Lower leg skin (tissue), 3 donors: ENCODE measurements around the gene VPS33A.

ENCODE experiments used
- POLR2A ChIP-seq, 2 donors: fragments of 450-650 bp; IDR thresholded peaks; one replicate each; pipeline ENCODE4 v1.6.1; 2016 to 2017; ENCODE audit warnings: antibody characterized with exemption in 2 of 2, mild to moderate bottlenecking in 1 of 2, moderate library complexity in 1 of 2
- TF ChIP-seq, protein P1 (sequence below), 3 donors: fragments of 450-650 bp; IDR thresholded peaks; one replicate each; pipeline ENCODE4 v1.5.1; 2016; ENCODE audit warnings: antibody characterized with exemption in 3 of 3, mild to moderate bottlenecking in 3 of 3, moderate library complexity in 2 of 3

- TF ChIP-seq, protein P1, sequence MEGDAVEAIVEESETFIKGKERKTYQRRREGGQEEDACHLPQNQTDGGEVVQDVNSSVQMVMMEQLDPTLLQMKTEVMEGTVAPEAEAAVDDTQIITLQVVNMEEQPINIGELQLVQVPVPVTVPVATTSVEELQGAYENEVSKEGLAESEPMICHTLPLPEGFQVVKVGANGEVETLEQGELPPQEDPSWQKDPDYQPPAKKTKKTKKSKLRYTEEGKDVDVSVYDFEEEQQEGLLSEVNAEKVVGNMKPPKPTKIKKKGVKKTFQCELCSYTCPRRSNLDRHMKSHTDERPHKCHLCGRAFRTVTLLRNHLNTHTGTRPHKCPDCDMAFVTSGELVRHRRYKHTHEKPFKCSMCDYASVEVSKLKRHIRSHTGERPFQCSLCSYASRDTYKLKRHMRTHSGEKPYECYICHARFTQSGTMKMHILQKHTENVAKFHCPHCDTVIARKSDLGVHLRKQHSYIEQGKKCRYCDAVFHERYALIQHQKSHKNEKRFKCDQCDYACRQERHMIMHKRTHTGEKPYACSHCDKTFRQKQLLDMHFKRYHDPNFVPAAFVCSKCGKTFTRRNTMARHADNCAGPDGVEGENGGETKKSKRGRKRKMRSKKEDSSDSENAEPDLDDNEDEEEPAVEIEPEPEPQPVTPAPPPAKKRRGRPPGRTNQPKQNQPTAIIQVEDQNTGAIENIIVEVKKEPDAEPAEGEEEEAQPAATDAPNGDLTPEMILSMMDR (IDR thresholded peaks at IDR 0.05) = no peak
- no peak for TF ChIP-seq POLR2A (IDR thresholded peaks at IDR 0.05)
Measured at GRCh38 chr12:122282061-122282460, 15.8 kb upstream of the VPS33A start.
